ENCODE results near the gene ADCY4.
"Not testable (repeated sequence)": the region's sequence is repeated elsewhere in the genome, so short reads cannot be mapped to it uniquely, and the experiment has no call there.

The ADCY4 gene

GRCh38 chr14:24334431-24335291, at the start of gene ADCY4:
ADCY4 (minus strand) TSS chr14:24335071; CDS start chr14:24334652, 419 bp downstream.
- DNase-seq: no peak

GRCh38 chr14:24384169-24384568, 49.3 kb upstream of the ADCY4 start:
- DNase-seq: no peak

GRCh38 chr14:24382064-24382371, 47.1 kb upstream of the ADCY4 start:
- no peak for DNase-seq

- no peak for DNase-seq
Measured at GRCh38 chr14:24381363-24382063, 46.6 kb upstream of the ADCY4 start.

GRCh38 chr14:24379907-24380730, 45.2 kb upstream of the ADCY4 start:
- no peak for DNase-seq

GRCh38 chr14:24378981-24379906, 44.4 kb upstream of the ADCY4 start:
- no peak for DNase-seq

- no peak for DNase-seq
Measured at GRCh38 chr14:24378327-24378726, 43.5 kb upstream of the ADCY4 start.

GRCh38 chr14:24377657-24378056, 42.8 kb upstream of the ADCY4 start:
- DNase-seq: no peak

- no peak for DNase-seq
Measured at GRCh38 chr14:24377126-24377525, 42.3 kb upstream of the ADCY4 start.

GRCh38 chr14:24376448-24377070, 41.7 kb upstream of the ADCY4 start:
- no peak for DNase-seq

GRCh38 chr14:24372701-24373416, 38.0 kb upstream of the ADCY4 start:
- DNase-seq: no peak

GRCh38 chr14:24371605-24372004, 36.7 kb upstream of the ADCY4 start:
- DNase-seq: not testable (repeated sequence)

GRCh38 chr14:24370748-24371147, 35.9 kb upstream of the ADCY4 start:
- no peak for DNase-seq

- DNase-seq: no peak
Measured at GRCh38 chr14:24369907-24370687, 35.2 kb upstream of the ADCY4 start.

- DNase-seq: no peak
Measured at GRCh38 chr14:24369463-24369862, 34.6 kb upstream of the ADCY4 start.

- peak; percentile 42 for DNase-seq
Measured at GRCh38 chr14:24368562-24369252, 33.8 kb upstream of the ADCY4 start.

GRCh38 chr14:24368212-24368561, 33.3 kb upstream of the ADCY4 start:
- DNase-seq: no peak

- DNase-seq: no peak
Measured at GRCh38 chr14:24367514-24368211, 32.8 kb upstream of the ADCY4 start, which contains the start of gene NFATC4. NFATC4 (plus strand) TSS chr14:24368184; CDS start chr14:24368341, 157 bp downstream.

Data from CD4-positive, alpha-beta T cell treated with Interleukin-21 for 1 hour (primary cell).